ENCODE data around the gene SLC12A7. TPM values are rescaled to one million over a fixed set of nuclear protein-coding genes. Genes with fewer than 3 reads are reported as not detected.

The SLC12A7 gene
- total and polyA plus RNA-seq, 4 experiments from 2014 or later, result 11.7 to 32.9 (median 26.5) TPM

DNA sequence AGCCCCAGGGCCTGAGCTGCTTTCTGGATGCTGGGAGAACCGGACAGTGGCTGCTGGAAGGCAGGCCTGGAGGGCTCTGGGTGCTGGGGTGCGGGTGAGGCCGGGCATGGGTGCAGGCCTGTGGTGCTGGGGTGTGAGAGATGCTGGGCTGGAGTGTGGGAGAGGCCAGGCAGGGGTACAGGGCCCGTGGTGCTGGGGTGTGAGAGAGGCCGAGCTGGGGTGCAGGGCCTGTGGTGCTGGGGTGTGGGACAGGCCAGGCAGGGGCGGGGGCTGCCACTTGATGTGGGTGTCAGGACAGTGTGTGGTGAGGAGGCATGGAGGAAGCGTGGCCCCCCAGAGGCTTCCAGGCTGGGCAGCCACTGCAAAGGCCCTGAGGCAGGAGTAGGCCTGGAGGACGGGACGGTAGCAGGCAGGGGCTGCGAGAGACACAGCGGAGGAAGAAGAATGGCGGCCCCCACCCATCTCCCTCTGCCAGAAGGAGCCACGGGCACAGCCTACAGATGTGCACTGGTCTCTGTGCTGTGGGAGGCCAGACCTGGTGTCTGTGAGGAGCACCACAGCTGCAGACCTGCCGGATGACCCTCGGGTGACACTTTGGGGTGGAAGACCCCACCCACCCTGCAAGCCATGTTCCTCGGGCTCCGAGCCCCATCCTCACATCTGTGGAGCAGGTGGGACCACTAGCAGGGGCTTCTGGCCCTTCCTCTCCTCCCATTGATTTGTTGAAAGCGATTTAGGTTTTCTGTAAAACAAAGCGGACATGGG lies 94.0 kb downstream of the SLC12A7 start:
- no peaks in the 10 kb centered on the region for H3K36me3 ChIP-seq (ENCODE audit: insufficient read depth, low read length)
- Mint-ChIP-seq H3K36me3 (no peaks in the 10 kb centered on the region), H3K9me3 (no peaks in the 10 kb centered on the region), H3K27ac (peak overlapping the region in 1 of 7 donors; percentile 65), H3K4me3 (no peak overlapping the region), H3K4me1 (no peaks in the 10 kb centered on the region), H3K27me3 (no peaks in the 10 kb centered on the region)
- CTCF ChIA-PET (ENCODE audit: partially characterized antibody), result no interaction called here
- no peak overlapping the region for H3K4me3 ChIP-seq (ENCODE audit: low read length in 2 of 2)
- H3K4me1 ChIP-seq (ENCODE audit: insufficient read depth, low read length), result no peaks in the 10 kb centered on the region
- H3K9me3 ChIP-seq (ENCODE audit: control insufficient read depth in 1 of 2, low read length in 2 of 2), result no peaks in the 10 kb centered on the region
- no peaks in the 10 kb centered on the region for H3K27me3 ChIP-seq (ENCODE audit: insufficient read depth, low read length)
- intact Hi-C loops (cut with micrococcal nuclease), result no loop called here
- no peak for DNase-seq
- H3K27ac ChIP-seq (ENCODE audit: low read depth, low read length), result no peak overlapping the region
- POLR2A ChIA-PET (ENCODE audit: partially characterized antibody), result no interaction called here

GRCh38 chr5:1017056-1017455 lies 94.8 kb downstream of the SLC12A7 start:
- POLR2A ChIA-PET (ENCODE audit: partially characterized antibody), result no interaction called here
- H3K4me1 ChIP-seq (ENCODE audit: insufficient read depth, low read length), result no peaks in the 10 kb centered on the region
- H3K27ac Mint-ChIP-seq, result no peak overlapping the region
- intact Hi-C loops (cut with micrococcal nuclease), result no loop called here
- no peaks in the 10 kb centered on the region for H3K36me3 ChIP-seq (ENCODE audit: insufficient read depth, low read length)
- H3K27ac ChIP-seq (ENCODE audit: low read depth, low read length), result no peak overlapping the region
- CTCF ChIA-PET (ENCODE audit: partially characterized antibody), result no interaction called here
- H3K27me3 ChIP-seq (ENCODE audit: insufficient read depth, low read length), result no peaks in the 10 kb centered on the region
- no peak for DNase-seq
- no peaks in the 10 kb centered on the region for H3K36me3 Mint-ChIP-seq
- no peaks in the 10 kb centered on the region for H3K9me3 Mint-ChIP-seq
- H3K4me3 ChIP-seq (ENCODE audit: low read length in 2 of 2), result no peak overlapping the region
- no peak overlapping the region for H3K4me3 Mint-ChIP-seq
- no peaks in the 10 kb centered on the region for H3K27me3 Mint-ChIP-seq
- no peaks in the 10 kb centered on the region for H3K4me1 Mint-ChIP-seq
- H3K9me3 ChIP-seq (ENCODE audit: control insufficient read depth in 1 of 2, low read length in 2 of 2), result no peaks in the 10 kb centered on the region

DNA sequence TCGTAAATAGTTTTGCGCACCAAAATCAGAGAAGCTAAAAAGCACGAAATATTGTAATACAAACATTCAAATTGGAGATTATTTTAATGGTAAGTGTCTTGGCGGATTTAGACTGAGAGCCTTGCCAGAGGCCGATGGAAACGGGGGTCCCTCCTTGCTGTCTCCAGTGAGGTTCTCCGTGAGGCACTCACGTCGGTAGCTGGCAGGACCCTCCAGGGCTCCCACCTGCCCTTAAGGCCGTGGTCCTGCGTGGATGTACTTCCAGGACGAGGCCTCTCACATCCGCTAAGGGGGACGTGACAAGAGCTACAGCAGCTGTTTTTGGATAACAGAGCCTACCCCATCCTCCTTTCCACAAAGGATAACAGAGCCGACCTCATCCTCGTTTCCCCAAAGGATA lies 95.4 kb downstream of the SLC12A7 start:
- CTCF ChIA-PET (ENCODE audit: partially characterized antibody), result no interaction called here

GRCh38 chr5:1016036-1016435 lies 95.8 kb downstream of the SLC12A7 start:
- Histone ChIP-seq H3K27me3 (ENCODE audit: insufficient read depth, low read length) (peaks cover under 1% of the 10 kb centered on the region), H3K9me3 (ENCODE audit: control insufficient read depth in 1 of 2, low read length in 2 of 2) (no peaks in the 10 kb centered on the region), H3K36me3 (ENCODE audit: insufficient read depth, low read length) (no peaks in the 10 kb centered on the region), H3K4me1 (ENCODE audit: insufficient read depth, low read length) (no peaks in the 10 kb centered on the region), H3K4me3 (ENCODE audit: low read length in 2 of 2) (no peak overlapping the region), H3K27ac (ENCODE audit: low read depth, low read length) (no peak overlapping the region)
- no peak for DNase-seq
- Mint-ChIP-seq H3K27ac (no peak overlapping the region), H3K9me3 (no peaks in the 10 kb centered on the region), H3K36me3 (no peaks in the 10 kb centered on the region), H3K4me3 (no peak overlapping the region), H3K27me3 (peaks cover 6% of the 10 kb centered on the region in 2 donors), H3K4me1 (peaks cover 0 to 2% (median 0%) of the 10 kb centered on the region in 4 donors)
- intact Hi-C loops (cut with micrococcal nuclease), result no loop called here
- POLR2A ChIA-PET (ENCODE audit: partially characterized antibody), result no interaction called here
- CTCF ChIA-PET (ENCODE audit: partially characterized antibody), result no interaction called here

More for the DNA sequence above, 95.4 kb downstream of the SLC12A7 start:
- Histone ChIP-seq H3K9me3 (ENCODE audit: control insufficient read depth in 1 of 2, low read length in 2 of 2) (no peaks in the 10 kb centered on the region), H3K27me3 (ENCODE audit: insufficient read depth, low read length) (no peaks in the 10 kb centered on the region), H3K27ac (ENCODE audit: low read depth, low read length) (no peak overlapping the region), H3K4me3 (ENCODE audit: low read length in 2 of 2) (no peak overlapping the region), H3K36me3 (ENCODE audit: insufficient read depth, low read length) (no peaks in the 10 kb centered on the region), H3K4me1 (ENCODE audit: insufficient read depth, low read length) (no peaks in the 10 kb centered on the region)
- H3K27ac Mint-ChIP-seq, result no peak overlapping the region
- POLR2A ChIA-PET (ENCODE audit: partially characterized antibody), result no interaction called here
- intact Hi-C loops (cut with micrococcal nuclease), result no loop called here
- H3K4me1 Mint-ChIP-seq, result no peaks in the 10 kb centered on the region
- H3K27me3 Mint-ChIP-seq, result peaks cover 1 to 2% of the 10 kb centered on the region in 2 donors
- no peaks in the 10 kb centered on the region for H3K9me3 Mint-ChIP-seq
- no peaks in the 10 kb centered on the region for H3K36me3 Mint-ChIP-seq
- H3K4me3 Mint-ChIP-seq, result no peak overlapping the region
- DNase-seq, result no peak

- H3K27me3 Mint-ChIP-seq, result peaks cover 8 to 10% of the 10 kb centered on the region in 2 donors
- Histone ChIP-seq H3K9me3 (ENCODE audit: control insufficient read depth in 1 of 2, low read length in 2 of 2) (no peaks in the 10 kb centered on the region), H3K27ac (ENCODE audit: low read depth, low read length) (no peak overlapping the region), H3K4me1 (ENCODE audit: insufficient read depth, low read length) (no peaks in the 10 kb centered on the region), H3K4me3 (ENCODE audit: low read length in 2 of 2) (no peak overlapping the region), H3K36me3 (ENCODE audit: insufficient read depth, low read length) (no peaks in the 10 kb centered on the region), H3K27me3 (ENCODE audit: insufficient read depth, low read length) (peaks cover 6% of the 10 kb centered on the region)
- intact Hi-C loops (cut with micrococcal nuclease), result no loop called here
- POLR2A ChIA-PET (ENCODE audit: partially characterized antibody), result no interaction called here
- H3K36me3 Mint-ChIP-seq, result no peaks in the 10 kb centered on the region
- no peak for DNase-seq
- CTCF ChIA-PET (ENCODE audit: partially characterized antibody), result no interaction called here
- no peak overlapping the region for H3K4me3 Mint-ChIP-seq
- no peaks in the 10 kb centered on the region for H3K9me3 Mint-ChIP-seq
- H3K27ac Mint-ChIP-seq, result no peak overlapping the region
- H3K4me1 Mint-ChIP-seq, result peaks cover 0 to 2% (median under 1%) of the 10 kb centered on the region in 4 donors
Observed at GRCh38 chr5:1015507-1015906, 96.4 kb downstream of the SLC12A7 start.

GRCh38 chr5:1014781-1015221 lies 97.1 kb downstream of the SLC12A7 start:
- Histone ChIP-seq H3K9me3 (ENCODE audit: control insufficient read depth in 1 of 2, low read length in 2 of 2) (no peaks in the 10 kb centered on the region), H3K27ac (ENCODE audit: low read depth, low read length) (no peak overlapping the region), H3K4me3 (ENCODE audit: low read length in 2 of 2) (no peak overlapping the region), H3K36me3 (ENCODE audit: insufficient read depth, low read length) (no peaks in the 10 kb centered on the region), H3K4me1 (ENCODE audit: insufficient read depth, low read length) (peaks cover 3% of the 10 kb centered on the region), H3K27me3 (ENCODE audit: insufficient read depth, low read length) (peaks cover 13% of the 10 kb centered on the region)
- no peak overlapping the region for H3K4me3 Mint-ChIP-seq
- intact Hi-C loops (cut with micrococcal nuclease), result no loop called here
- H3K27ac Mint-ChIP-seq, result no peak overlapping the region
- peaks cover 14 to 16% of the 10 kb centered on the region in 2 donors for H3K27me3 Mint-ChIP-seq
- peaks cover 2 to 8% (median 5%) of the 10 kb centered on the region in 4 donors for H3K4me1 Mint-ChIP-seq
- POLR2A ChIA-PET (ENCODE audit: partially characterized antibody), result no interaction called here
- no peaks in the 10 kb centered on the region for H3K9me3 Mint-ChIP-seq
- DNase-seq, result no peak
- H3K36me3 Mint-ChIP-seq, result no peaks in the 10 kb centered on the region
- CTCF ChIA-PET (ENCODE audit: partially characterized antibody), result no interaction called here

DNA sequence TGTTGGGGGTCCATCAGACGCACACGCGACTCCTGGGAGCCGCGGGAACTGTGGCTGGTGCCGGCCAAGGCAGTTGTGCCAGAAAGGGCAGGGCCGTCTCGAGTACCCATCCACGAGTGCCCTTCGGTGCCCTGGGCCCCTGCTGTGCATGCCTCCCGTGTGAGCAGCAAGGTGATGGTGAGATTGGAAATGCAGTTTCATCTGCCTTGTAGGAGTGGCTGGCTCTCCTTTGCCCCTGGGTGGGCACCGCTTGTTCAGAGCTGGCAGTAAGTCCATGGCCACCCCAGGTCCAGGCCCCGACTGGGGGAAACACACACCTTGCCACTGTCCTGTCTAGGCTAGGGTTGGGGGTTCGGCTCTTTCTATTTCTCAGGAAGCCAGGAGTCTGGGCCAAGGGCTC lies 97.5 kb downstream of the SLC12A7 start:
- Histone ChIP-seq H3K4me1 (ENCODE audit: insufficient read depth, low read length) (peaks cover 7% of the 10 kb centered on the region), H3K9me3 (ENCODE audit: control insufficient read depth in 1 of 2, low read length in 2 of 2) (no peaks in the 10 kb centered on the region), H3K36me3 (ENCODE audit: insufficient read depth, low read length) (no peaks in the 10 kb centered on the region), H3K27ac (ENCODE audit: low read depth, low read length) (no peak overlapping the region), H3K27me3 (ENCODE audit: insufficient read depth, low read length) (peaks cover 16% of the 10 kb centered on the region), H3K4me3 (ENCODE audit: low read length in 2 of 2) (no peak overlapping the region)
- H3K27ac Mint-ChIP-seq, result no peak overlapping the region
- H3K27me3 Mint-ChIP-seq, result peaks cover 14 to 18% of the 10 kb centered on the region in 2 donors
- ChIA-PET POLR2A (ENCODE audit: partially characterized antibody) (no interaction called here), CTCF (ENCODE audit: partially characterized antibody) (no interaction called here)
- H3K9me3 Mint-ChIP-seq, result no peaks in the 10 kb centered on the region
- intact Hi-C loops (cut with micrococcal nuclease), result no loop called here
- peaks cover 2 to 11% (median 7%) of the 10 kb centered on the region in 4 donors for H3K4me1 Mint-ChIP-seq
- no peaks in the 10 kb centered on the region for H3K36me3 Mint-ChIP-seq
- DNase-seq, result no peak
- H3K4me3 Mint-ChIP-seq, result no peak overlapping the region
